PFSK-1 (cell line): Measurements from ENCODE around the gene ING4.
A peak's percentile ranks its signal among the peaks of the same experiment; 100 is the strongest.

Source experiments
- FOXP2 ChIP-seq: optimal IDR thresholded peaks from 2 replicates; pipeline ENCODE3; 2011; ENCODE audit warnings: borderline replicate concordance, control low read depth, inconsistent platforms; ENCODE audit not compliant: insufficient read depth; ENCODE audit errors: extremely low read length, extremely low read depth
- POLR2AphosphoS5 ChIP-seq: IDR thresholded peaks from 2 replicates; pipeline ENCODE4 v1.6.1; 2012; ENCODE audit warnings: low read depth, mild to moderate bottlenecking, control low read depth, low read length, moderate library complexity
- SIN3A ChIP-seq: IDR thresholded peaks from 2 replicates; pipeline ENCODE4 v1.6.1; 2012; ENCODE audit warnings: mild to moderate bottlenecking, low read length, moderate library complexity, borderline replicate concordance; ENCODE audit not compliant: insufficient read depth
- TAF1 ChIP-seq: IDR thresholded peaks from 2 replicates; pipeline ENCODE4 v1.6.1; 2012; ENCODE audit warnings: low read length, control low read depth, borderline replicate concordance; ENCODE audit not compliant: insufficient read depth
- TF ChIP-seq, protein P1 (sequence below), 2 experiments: IDR thresholded peaks; 2 replicates each; pipeline versions ENCODE4 v1.6.1 to v1.8.0; 2011 to 2012; ENCODE audit warnings: low read depth in 2 of 2, low read length in 2 of 2, control low read depth in 1 of 2, inconsistent platforms in 1 of 2, mild to moderate bottlenecking in 1 of 2, moderate library complexity in 1 of 2; ENCODE audit not compliant: insufficient read depth in 1 of 2

Gene ING4

DNA sequence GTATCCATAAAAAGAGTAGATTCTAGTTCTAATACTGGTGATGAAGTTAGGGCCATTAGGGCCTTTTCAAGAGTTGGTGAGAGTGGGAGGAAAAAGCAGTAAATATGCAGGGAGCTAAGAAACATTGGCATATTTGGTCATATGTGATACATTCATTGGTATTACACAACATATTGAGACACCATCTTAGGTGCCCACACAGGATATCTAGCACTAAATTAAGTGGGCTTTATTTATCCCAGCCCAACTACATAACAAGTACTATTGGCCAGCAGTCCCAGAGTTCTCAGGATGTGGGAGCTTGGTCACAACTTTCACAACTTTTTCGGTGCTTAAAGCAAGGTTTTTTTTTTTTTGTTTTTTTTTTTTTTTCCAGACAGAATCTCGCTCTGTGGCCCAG is 2.0 kb upstream of the ING4 start:
- TF ChIP-seq POLR2AphosphoS5, result peak; percentile 19; the same call in 1 of the 2 replicates
- no peak for TF ChIP-seq FOXP2

DNA sequence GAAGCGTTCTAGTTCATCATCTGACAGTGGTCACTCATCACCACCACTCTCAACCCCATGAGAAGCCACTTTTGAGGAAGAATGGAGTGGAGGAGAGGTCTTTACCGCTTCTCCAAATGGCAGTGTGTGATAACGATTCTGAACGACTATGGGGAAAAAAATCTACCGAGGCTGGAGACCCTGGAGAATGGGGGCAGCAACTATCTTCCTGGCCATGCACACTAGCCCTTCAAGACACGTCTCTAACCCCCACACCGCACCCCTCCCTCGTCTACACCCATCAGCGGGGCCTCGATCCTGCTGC is 365 bp downstream of the ING4 start:
- TF ChIP-seq, protein P1, sequence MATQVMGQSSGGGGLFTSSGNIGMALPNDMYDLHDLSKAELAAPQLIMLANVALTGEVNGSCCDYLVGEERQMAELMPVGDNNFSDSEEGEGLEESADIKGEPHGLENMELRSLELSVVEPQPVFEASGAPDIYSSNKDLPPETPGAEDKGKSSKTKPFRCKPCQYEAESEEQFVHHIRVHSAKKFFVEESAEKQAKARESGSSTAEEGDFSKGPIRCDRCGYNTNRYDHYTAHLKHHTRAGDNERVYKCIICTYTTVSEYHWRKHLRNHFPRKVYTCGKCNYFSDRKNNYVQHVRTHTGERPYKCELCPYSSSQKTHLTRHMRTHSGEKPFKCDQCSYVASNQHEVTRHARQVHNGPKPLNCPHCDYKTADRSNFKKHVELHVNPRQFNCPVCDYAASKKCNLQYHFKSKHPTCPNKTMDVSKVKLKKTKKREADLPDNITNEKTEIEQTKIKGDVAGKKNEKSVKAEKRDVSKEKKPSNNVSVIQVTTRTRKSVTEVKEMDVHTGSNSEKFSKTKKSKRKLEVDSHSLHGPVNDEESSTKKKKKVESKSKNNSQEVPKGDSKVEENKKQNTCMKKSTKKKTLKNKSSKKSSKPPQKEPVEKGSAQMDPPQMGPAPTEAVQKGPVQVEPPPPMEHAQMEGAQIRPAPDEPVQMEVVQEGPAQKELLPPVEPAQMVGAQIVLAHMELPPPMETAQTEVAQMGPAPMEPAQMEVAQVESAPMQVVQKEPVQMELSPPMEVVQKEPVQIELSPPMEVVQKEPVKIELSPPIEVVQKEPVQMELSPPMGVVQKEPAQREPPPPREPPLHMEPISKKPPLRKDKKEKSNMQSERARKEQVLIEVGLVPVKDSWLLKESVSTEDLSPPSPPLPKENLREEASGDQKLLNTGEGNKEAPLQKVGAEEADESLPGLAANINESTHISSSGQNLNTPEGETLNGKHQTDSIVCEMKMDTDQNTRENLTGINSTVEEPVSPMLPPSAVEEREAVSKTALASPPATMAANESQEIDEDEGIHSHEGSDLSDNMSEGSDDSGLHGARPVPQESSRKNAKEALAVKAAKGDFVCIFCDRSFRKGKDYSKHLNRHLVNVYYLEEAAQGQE (IDR thresholded peaks at IDR 0.05; ENCODE audit: insufficient read depth in 1 of 2, low read depth in 2 of 2, low read length in 2 of 2), result no peak
- TF ChIP-seq FOXP2 (no peak), POLR2AphosphoS5 (no peak), SIN3A (no peak), TAF1 (no peak)

DNA sequence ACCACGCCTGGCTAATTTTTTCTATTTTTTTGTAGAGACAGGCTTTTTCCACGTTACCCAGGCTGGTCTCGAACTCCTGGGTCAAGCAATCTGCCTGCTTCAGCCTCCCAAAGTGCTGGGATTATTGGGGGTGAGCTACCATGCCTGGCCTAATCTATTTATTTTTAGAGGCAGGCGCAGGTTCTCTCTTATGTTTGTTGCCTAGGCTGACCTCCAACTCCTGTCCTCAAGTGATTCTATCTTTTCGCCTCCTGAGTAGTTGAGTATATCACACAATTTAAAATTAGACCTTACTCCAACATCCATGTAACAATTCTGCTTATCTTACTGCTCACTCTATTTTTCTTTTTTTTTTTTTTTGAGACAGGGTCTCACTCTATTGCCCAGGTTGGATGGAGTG is 8.9 kb downstream of the ING4 start:
- TF ChIP-seq FOXP2, result no peak
- no peak for TF ChIP-seq TAF1
- TF ChIP-seq, protein P1 (IDR thresholded peaks at IDR 0.05; ENCODE audit: insufficient read depth in 1 of 2, low read depth in 2 of 2, low read length in 2 of 2), result no peak
- no peak for TF ChIP-seq SIN3A
- TF ChIP-seq POLR2AphosphoS5, result no peak

DNA sequence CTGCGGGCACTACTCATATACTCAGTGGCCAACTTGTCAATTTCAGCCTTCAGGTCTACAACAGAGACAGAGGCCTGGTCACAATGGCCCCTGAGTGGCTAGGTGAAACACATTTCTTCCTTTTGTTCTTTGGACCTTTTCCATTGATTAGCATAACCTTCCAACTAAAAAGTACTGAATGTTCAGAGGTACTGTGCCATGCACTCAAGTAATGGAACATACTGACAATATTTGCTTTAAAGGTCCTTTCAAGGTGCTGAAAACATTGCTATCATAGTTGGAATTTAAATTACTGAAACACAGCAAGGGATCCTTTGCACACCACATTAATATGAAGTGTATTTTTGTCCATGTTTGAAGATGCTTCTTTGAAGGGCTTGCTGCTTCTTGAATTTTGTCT is 9.6 kb downstream of the ING4 start:
- TF ChIP-seq FOXP2 (no peak), TAF1 (no peak), SIN3A (no peak), POLR2AphosphoS5 (no peak)
- TF ChIP-seq, protein P1 (IDR thresholded peaks at IDR 0.05; ENCODE audit: insufficient read depth in 1 of 2, low read depth in 2 of 2, low read length in 2 of 2), result no peak

DNA sequence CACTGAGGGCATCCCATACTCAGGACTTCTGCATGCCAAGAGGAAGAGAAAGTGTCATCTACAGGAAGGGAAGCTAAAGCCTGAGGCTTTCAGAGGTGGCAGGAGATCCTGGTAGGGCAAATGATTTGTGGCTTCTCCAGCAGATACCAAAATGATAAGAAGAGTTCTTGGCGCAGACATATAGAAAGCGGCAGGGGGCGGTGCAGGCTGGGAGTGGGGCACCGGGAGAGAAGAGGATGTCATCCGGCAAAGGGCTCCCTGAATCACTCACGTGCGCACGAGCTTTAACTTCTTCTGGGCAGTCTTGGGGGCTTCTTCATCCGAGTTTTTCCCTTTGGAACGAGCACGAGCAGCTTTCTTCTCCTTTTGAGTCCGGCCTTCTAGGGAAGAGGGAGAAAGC is 10.5 kb downstream of the ING4 start:
- TF ChIP-seq SIN3A (no peak), TAF1 (no peak), POLR2AphosphoS5 (no peak), FOXP2 (no peak)
- TF ChIP-seq, protein P1 (IDR thresholded peaks at IDR 0.05; ENCODE audit: insufficient read depth in 1 of 2, low read depth in 2 of 2, low read length in 2 of 2), result no peak

DNA sequence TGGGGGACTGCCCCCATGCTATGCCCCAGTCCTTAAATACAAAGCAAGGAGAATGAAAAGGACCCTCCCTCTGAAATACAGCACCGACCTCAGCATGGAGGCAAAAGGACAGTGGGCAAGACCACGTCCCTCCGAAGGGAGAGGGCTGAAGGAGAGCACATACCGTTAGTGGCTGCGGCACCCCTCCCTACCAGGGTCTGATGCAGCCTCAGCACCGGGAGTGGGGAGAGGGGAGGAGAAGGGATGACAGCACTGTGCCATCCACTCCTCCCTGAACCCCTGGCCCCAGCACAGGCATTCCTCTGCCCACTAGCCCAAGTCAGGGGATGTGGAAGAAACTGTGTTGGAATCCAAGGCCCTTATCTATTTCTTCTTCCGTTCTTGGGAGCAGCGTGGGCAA is 12.1 kb downstream of the ING4 start:
- TF ChIP-seq, protein P1 (IDR thresholded peaks at IDR 0.05; ENCODE audit: insufficient read depth in 1 of 2, low read depth in 2 of 2, low read length in 2 of 2), result no peak
- TF ChIP-seq FOXP2, result no peak
- TF ChIP-seq TAF1, result no peak
